DOHH2 (cell line): ENCODE data around the gene AFAP1.

Experiments used
- CTCF ChIP-seq: fragments of 200-600 bp; sonication (generic); IDR thresholded peaks from one replicate; pipeline ENCODE4 v1.5.1; 2014; ENCODE audit warnings: antibody characterized with exemption, mild to moderate bottlenecking, low read depth, low read length; ENCODE audit not compliant: poor library complexity, severe bottlenecking
- EZH2phosphoT487 ChIP-seq: fragments of 200-600 bp; sonication (generic); IDR thresholded peaks from 2 replicates; pipeline ENCODE4 v1.6.1; 2017; ENCODE audit warnings: borderline replicate concordance, mild to moderate bottlenecking, antibody characterized with exemption, low read length, moderate library complexity, mixed read lengths

GRCh38 chr4:7860600-7861163, 79.0 kb downstream of the AFAP1 start:
- TF ChIP-seq CTCF = no peak
- TF ChIP-seq EZH2phosphoT487 = no peak
